Measurements from ENCODE around the gene LAMA4.

GRCh38 chr6:112227411-112227810 lies 27.0 kb downstream of the LAMA4 start:
- no peak for TF ChIP-seq EP300 (conservative IDR thresholded peaks at IDR 0.05; ENCODE audit: poor library complexity, severe bottlenecking)
- TF ChIP-seq CTCF (IDR thresholded peaks at IDR 0.05; ENCODE audit: poor library complexity, severe bottlenecking): no peak
- TF ChIP-seq REST (IDR thresholded peaks at IDR 0.05; ENCODE audit: borderline replicate concordance): no peak
- no peak for TF ChIP-seq POLR2AphosphoS5 (IDR thresholded peaks at IDR 0.05)
